OCI-M2 (cell line): ENCODE measurements around the gene INTS15.

Experiments used
- DNase-seq: peaks from one replicate; lab custom pipeline; 2025; ENCODE audit not compliant: unreplicated experiment; lab: John Stamatoyannopoulos, UW

Gene INTS15

GRCh38 chr7:6642239-6642839, 52.5 kb downstream of the INTS15 start:
- DNase-seq, result no peak

DNA sequence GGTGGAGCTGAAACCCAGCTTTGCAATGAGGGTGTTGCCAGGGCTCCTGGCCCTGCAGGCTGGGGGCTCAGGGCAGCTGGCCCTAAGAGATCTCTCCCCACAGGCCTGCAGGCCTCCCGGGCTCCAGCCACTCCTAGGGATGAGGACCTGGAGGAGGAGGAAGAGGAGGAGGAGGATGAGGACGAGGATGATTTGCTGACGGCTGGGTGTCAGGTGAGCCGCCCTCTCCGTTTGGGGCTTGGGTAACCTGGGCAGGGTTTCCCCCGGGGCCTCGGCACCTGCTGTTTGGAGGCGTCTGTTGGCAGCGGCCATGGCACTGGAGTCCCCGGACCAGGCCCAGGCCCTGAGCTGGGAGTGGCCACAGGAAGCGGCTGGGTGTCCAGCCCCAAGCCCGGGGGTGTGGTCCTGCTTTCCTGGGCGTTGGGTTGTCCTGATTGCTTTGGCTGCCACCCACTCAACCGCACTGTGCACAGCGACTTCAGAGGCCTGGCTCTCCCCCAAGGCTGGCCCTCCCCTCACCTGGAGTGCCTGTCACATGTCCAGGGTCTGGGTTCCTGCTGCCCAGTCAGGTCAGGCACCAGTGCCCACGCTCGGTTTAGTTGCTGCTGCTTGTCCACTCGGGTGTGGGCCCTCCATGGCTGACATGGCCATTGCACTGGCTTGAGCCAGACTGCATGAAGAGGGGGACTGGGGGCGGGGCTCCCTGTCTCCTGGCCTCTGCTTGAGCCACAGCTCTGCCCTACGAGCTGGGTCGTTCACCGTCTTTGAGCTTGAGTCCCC, 53.2 kb downstream of the INTS15 start:
- no peak for DNase-seq

GRCh38 chr7:6643915-6644625, 54.2 kb downstream of the INTS15 start:
- DNase-seq, result no peak

- DNase-seq, result no peak
Observed at GRCh38 chr7:6644728-6645127, 54.9 kb downstream of the INTS15 start.

- DNase-seq, result no peak
Observed at GRCh38 chr7:6646465-6646864, 56.6 kb downstream of the INTS15 start.

DNA sequence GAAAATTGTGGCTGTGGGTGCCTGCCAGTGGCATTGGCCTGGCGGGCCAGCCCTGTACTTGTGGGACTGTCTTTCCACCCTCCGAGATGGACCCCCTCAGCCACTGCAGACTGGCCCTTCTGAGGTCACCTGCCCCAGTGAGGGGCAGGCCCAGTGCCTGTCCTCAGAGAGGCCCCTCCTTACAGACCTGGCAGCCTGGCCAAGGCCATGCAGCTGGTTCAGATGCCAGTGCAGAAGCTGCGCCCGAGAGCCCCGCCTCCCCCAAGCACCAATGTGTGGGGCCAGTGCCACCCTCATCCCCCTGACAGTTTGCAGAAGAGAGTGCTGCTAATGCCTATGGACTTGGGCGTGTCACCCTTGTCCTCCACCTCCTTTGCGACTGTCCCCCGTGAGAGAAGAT, 57.3 kb downstream of the INTS15 start:
- DNase-seq, result no peak

- DNase-seq, result no peak
Observed at GRCh38 chr7:6647541-6647940, 57.7 kb downstream of the INTS15 start.

GRCh38 chr7:6648066-6648814, 58.4 kb downstream of the INTS15 start:
- no peak for DNase-seq

DNA sequence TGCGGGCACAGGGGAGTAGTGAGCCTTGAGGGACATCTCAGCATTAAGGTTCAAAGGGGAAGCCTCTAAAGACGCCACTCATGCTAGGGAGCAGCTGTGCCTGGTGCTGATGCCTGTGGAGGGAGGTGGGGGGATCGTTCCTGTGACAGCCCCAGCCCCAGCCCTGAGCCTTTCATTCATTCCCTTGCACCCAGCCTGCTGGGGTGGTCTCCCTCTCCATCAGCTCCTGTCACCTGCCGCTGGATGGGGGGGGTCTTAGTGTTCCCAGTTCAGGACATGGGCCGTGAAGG, 58.9 kb downstream of the INTS15 start:
- DNase-seq, result no peak

DNA sequence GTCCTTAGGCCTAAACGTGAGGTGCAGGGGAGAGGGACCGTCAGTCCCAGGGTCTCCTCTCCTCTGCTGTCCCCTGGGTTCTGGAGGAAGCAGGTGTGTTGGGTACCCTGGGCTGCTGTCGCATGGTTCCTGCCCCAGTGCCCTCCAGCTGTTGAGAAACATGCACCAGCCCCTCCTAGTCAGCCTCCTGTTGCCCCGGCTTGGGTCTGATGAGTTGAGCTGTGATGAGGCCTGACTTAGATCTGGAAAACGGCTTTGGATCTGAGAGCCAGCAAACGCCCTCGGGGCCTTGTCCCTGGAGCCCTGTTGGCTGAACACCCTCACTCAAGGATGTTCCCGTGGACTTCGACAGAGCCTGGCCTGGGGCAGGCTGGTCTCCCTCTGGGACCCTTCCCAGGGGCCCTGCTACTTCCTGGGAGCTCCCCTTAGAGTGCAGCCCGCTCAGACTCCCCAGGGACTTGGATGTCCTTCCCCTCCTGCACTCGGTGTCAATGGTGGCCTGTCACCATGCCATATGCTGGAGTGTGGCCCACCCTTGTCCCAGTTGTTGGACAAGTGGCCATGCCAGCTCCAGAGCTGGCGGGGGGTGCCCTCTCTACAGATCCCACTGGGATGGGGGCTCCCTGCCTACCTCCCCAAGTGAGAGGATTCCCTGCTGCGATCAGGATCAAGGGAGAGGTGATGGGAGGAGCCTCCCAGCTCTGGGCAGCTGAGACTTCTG, 59.6 kb downstream of the INTS15 start:
- no peak for DNase-seq

DNA sequence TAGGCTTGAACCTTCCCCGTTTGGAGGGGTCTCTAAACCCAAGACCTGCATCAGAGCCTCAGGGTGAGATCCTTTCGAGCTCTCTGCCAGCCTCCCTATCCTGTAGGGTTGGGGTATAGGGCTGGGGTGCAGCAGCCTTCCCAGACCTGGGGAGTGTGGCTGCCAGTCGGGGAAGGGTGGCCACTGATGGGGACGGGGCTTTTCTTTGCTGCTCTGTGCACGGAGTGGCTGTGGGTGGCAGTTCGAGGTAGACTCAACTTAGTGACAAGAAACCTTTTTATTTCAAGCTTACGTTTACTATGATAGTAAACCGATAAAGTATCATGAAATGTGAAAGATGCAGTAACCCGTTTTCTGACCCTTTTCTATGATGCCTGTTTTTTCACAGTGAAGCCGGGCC, 60.3 kb downstream of the INTS15 start:
- no peak for DNase-seq

DNA sequence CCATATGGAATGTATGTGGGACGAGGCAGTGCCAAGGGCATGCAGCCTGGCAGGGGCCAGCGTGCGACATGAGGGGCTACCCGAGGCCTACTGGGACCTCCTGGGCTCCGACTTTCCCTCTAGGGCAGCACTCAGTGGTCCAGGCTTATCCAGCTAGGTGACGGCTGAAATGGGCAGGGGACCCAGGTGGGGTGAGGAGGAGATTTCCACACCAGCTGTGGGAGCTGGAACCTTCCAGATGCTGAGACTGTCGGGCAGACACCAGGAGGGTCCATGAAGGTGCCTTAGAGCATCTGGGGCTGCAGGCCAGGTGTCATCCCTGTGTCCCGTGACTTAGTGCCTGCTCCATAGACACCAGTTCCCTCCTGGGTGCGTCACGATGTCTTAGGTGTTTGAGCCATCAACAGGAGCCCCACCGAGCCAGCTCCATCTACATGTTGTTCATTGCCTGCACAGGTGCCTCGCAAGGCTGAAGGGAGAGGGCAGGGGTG, 60.7 kb downstream of the INTS15 start:
- no peak for DNase-seq

DNA sequence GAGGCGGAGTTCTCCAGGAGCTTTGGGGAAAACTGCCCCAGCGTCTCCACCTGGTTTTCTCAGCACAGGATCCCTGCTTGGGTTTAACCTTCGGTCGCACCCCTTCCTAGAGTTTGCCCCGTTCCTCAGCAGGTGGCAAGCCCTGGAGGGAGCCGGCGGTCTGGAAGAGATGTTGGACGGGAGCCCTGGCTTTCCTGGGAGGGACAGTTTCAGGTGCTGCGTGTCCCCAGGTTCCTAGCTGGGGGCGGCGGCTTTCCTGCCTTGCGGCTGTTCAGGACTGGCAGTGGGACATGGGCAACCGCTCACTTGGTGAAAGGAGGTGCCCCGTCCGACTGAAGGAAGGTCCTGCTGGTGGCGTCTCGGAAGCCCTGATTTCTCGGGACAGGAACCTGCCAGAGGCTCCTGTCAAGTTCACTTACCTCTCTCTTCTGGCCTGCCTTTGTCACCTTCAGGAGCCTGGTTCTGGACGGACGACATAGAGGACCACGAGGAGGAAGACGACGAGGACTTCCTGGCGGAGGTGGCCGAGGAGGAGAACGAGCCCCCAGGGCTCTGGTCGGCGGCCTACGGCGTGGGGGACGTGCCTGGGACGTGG, 62.1 kb downstream of the INTS15 start:
- DNase-seq, result no peak

GRCh38 chr7:6652446-6653011, 62.7 kb downstream of the INTS15 start:
- no peak for DNase-seq

GRCh38 chr7:6653071-6654003, 63.5 kb downstream of the INTS15 start:
- DNase-seq, result no peak

DNA sequence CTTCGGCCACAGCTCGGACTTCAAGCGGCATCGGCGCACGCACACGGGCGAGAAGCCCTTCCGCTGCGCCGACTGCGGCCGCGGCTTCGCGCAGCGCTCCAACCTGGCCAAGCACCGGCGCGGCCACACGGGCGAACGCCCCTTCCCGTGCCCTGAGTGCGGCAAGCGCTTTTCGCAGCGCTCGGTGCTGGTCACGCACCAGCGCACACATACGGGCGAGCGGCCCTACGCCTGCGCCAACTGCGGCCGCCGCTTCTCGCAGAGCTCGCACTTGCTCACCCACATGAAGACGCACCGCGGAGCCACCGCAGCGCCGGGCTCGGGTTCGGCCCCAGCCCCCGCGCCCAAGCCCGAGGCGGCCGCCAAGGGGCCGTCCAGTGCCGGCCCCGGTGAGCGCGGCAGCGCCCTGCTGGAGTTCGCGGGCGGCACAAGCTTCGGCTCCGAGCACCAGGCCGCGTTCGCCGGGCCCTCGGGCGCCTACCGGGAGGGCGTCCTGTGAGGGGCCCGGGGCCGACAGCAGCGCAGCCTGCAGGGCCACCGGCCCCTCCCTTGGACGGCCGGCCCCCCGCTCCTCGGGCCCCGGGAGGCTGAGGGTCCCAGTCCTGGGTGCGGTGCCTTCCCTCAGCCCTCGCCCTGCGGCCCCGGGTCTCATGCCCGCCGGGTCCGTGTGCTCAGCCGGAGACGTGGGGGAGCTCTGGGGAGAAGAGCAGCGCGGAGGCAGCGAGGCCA, 64.5 kb downstream of the INTS15 start:
- no peak for DNase-seq

DNA sequence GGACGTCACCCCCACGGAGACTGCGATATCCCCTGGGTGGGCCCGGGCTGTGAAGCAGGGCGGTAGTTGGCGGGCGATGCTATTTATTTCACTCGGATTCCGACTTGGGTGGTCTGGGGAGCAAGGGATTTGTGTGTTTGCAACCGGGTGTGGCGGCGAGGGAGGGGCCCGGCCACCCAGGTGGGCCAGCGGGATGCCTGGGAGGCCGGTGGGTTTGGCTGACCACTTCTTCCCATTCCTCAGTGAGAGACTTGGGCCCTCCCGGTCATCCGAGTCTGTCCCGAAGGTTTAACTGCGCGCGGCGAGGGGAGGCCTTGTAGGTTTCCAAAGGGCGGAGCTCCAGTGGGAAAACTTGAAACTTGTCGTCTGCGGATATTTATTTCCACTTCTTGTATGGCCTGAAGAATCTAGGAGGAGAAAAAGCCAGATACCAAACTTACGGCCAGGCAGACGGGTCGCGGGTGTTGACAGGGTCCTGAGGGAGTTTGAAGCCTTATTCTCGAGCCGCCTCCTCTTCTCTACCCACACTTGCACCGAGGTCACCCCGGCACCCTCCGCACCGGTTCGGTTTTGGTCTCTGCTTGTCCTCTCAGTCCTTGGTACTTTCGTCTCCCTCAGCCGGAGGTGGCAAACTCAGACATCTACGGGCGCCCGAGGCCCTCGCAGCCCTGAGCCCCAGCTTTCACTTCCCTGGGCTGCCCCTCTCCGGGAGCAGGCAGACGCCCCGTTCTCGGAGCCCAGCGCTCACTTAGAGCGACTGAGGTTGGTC, 65.2 kb downstream of the INTS15 start:
- DNase-seq, result no peak
